Peyer's patch (tissue), 4 donors: ENCODE results near the gene UST.

Source experiments
- POLR2A ChIP-seq, 2 donors: fragments of 450-650 bp; IDR thresholded peaks; one replicate each; pipeline ENCODE4 v1.5.1; 2017; ENCODE audit warnings: antibody characterized with exemption in 2 of 2, mild to moderate bottlenecking in 2 of 2, moderate library complexity in 2 of 2
- TF ChIP-seq, protein P1 (sequence below), 6 experiments: fragments of 450-650 bp in 4 of 6; fragments of 200-600 bp in 2 of 6; sonication (generic) in 1 of 6; IDR thresholded peaks; one replicate each; pipeline ENCODE4 v1.5.1; 2017 to 2019; ENCODE audit warnings: antibody characterized with exemption in 6 of 6, mild to moderate bottlenecking in 3 of 6, moderate library complexity in 1 of 6

DNA sequence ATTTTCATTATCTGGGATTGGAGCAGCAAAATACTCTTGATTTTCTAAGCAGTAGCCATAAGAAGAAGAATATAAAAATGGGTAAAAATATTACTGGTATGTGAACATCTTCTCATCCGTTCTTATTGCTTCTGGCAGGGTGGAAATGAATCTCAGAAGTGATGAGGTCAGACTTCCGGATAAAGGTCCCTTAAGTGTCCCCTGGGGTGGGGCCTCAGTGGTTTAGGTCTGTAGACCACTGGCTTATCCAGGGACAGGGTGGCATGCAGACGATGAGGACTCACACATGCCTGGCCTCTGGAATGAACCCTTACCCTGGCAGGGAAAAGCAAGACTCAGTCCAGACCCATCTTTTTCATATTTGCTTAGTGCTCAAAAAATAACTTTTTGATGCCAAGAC lies 143.3 kb downstream of the UST start:
- TF ChIP-seq POLR2A (IDR thresholded peaks at IDR 0.05), result no peak
- TF ChIP-seq, protein P1, sequence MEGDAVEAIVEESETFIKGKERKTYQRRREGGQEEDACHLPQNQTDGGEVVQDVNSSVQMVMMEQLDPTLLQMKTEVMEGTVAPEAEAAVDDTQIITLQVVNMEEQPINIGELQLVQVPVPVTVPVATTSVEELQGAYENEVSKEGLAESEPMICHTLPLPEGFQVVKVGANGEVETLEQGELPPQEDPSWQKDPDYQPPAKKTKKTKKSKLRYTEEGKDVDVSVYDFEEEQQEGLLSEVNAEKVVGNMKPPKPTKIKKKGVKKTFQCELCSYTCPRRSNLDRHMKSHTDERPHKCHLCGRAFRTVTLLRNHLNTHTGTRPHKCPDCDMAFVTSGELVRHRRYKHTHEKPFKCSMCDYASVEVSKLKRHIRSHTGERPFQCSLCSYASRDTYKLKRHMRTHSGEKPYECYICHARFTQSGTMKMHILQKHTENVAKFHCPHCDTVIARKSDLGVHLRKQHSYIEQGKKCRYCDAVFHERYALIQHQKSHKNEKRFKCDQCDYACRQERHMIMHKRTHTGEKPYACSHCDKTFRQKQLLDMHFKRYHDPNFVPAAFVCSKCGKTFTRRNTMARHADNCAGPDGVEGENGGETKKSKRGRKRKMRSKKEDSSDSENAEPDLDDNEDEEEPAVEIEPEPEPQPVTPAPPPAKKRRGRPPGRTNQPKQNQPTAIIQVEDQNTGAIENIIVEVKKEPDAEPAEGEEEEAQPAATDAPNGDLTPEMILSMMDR (IDR thresholded peaks at IDR 0.05), result no peak
